HepG2 (cell line): Measurements from ENCODE around the gene PLSCR4. TPM values are rescaled to one million over a fixed set of nuclear protein-coding genes. Genes with fewer than 3 reads are reported as not detected.

Source experiments
- ATAC-seq: fragments of 200-7000 bp; cut with Tn5 transposase; 3 replicates; pipeline ENCODE4 v1.9.1; 2020; ENCODE audit warnings: mild to moderate bottlenecking, moderate library complexity
- BruUV-seq: library from RNA; stranded (reverse); fragments of 400-500 nt; replicated peaks from 2 replicates; lab custom pipeline; 2021; lab: Mats Ljungman, UMichigan
- CTCF ChIA-PET: fragments of 300-600 bp; formaldehyde crosslinking; extraction: SDS; loops from one replicate; lab custom pipeline; 2021; ENCODE audit warnings: low total read pairs, inconsistent platforms, low intra/inter-chr PET ratio; lab: Yijun Ruan, JAX
- POLR2A ChIA-PET: fragments of 350-600 bp; sonication (Branson Sonifier 250); formaldehyde crosslinking; loops from one replicate; lab custom pipeline; 2020; ENCODE audit warnings: antibody characterized with exemption, inconsistent platforms; lab: Yijun Ruan, JAX
- DNase-seq: peaks from one replicate; pipeline ENCODE4 v3.0.0-alpha.2; 2015; ENCODE audit warnings: low spot score
- FAIRE-seq: peaks from 3 replicates; lab custom pipeline; 2011; peaks lifted over from hg19 to GRCh38; lab: Jason Lieb, UNC
- H2AFZ ChIP-seq: one replicate; pipeline ENCODE4 v1.6.1; 2011; ENCODE audit warnings: low read length, inconsistent platforms
- H3K27ac ChIP-seq: fragments of 300-600 bp; 3 replicates; pipeline ENCODE4 v1.8.0; 2011; ENCODE audit warnings: mixed run types, mild to moderate bottlenecking, mixed read lengths, low read length, inconsistent platforms; ENCODE audit not compliant: insufficient read depth; ENCODE audit errors: extremely low read length
- H3K27me3 ChIP-seq, 2 experiments: fragments of 200-600 bp in 1 of 2; 2 replicates in 1 of 2; 3 replicates in 1 of 2; pipeline versions ENCODE4 v1.6.0 to v1.8.0; 2011; ENCODE audit warnings: low read length in 2 of 2, mild to moderate bottlenecking in 2 of 2, moderate library complexity in 2 of 2, inconsistent platforms in 1 of 2; ENCODE audit not compliant: insufficient read depth in 2 of 2, control insufficient read depth in 1 of 2
- H3K36me3 ChIP-seq, 2 experiments: fragments of 200-600 bp in 1 of 2; replicated peaks in 1 of 2; 2 replicates in 1 of 2; 3 replicates in 1 of 2; pipeline versions ENCODE4 v1.5.1 to v1.8.0; 2011; ENCODE audit warnings: low read length in 2 of 2, inconsistent platforms in 1 of 2; ENCODE audit not compliant: insufficient read depth in 2 of 2, control insufficient read depth in 1 of 2
- H3K4me1 ChIP-seq: 2 replicates; pipeline ENCODE4 v1.5.1; 2012; ENCODE audit warnings: low read length, inconsistent platforms; ENCODE audit not compliant: insufficient read depth
- H3K4me2 ChIP-seq: 2 replicates; pipeline ENCODE4 v1.6.0; 2011; ENCODE audit warnings: low read depth, low read length, inconsistent platforms
- H3K4me3 ChIP-seq, 3 experiments: fragments of 200-600 bp in 1 of 3; sonication (generic), shearing (Covaris generic) in 1 of 3; replicated peaks in 1 of 3; 2 replicates each; pipeline ENCODE4 v1.5.1; 2011 to 2016; ENCODE audit warnings: low read length in 3 of 3, inconsistent platforms in 2 of 3, low read depth in 2 of 3, mild to moderate bottlenecking in 2 of 3, control low read depth in 1 of 3, mixed read lengths in 1 of 3; ENCODE audit not compliant: insufficient read depth in 1 of 3
- H3K79me2 ChIP-seq: one replicate; pipeline ENCODE4 v1.6.1; 2011; ENCODE audit warnings: low read length, inconsistent platforms; ENCODE audit not compliant: insufficient read depth
- H3K9ac ChIP-seq: 2 replicates; pipeline ENCODE4 v1.6.0; 2011; ENCODE audit warnings: mild to moderate bottlenecking, low read depth, low read length, inconsistent platforms; ENCODE audit not compliant: insufficient read depth
- H3K9me3 ChIP-seq: 2 replicates; pipeline ENCODE4 v1.5.1; 2012; ENCODE audit warnings: mild to moderate bottlenecking, low read length
- H4K20me1 ChIP-seq: 2 replicates; pipeline ENCODE4 v1.6.0; 2011; ENCODE audit warnings: inconsistent platforms, mild to moderate bottlenecking, low read length, moderate library complexity; ENCODE audit not compliant: insufficient read depth
- ATF3 ChIP-seq: sonication (generic); formaldehyde crosslinking; IDR thresholded peaks from 2 replicates; pipeline ENCODE4 v1.4.0; 2020; ENCODE audit warnings: missing genetic modification reagents
- HOXA3 ChIP-seq: sonication (generic); formaldehyde crosslinking; IDR thresholded peaks from 2 replicates; pipeline ENCODE4 v1.5.0; 2020; ENCODE audit warnings: missing genetic modification reagents
- KIAA2018 ChIP-seq: sonication (generic); formaldehyde crosslinking; IDR thresholded peaks from 2 replicates; pipeline ENCODE4 v1.5.0; 2020; ENCODE audit warnings: mild to moderate bottlenecking, missing genetic modification reagents, borderline replicate concordance
- PLSCR1 ChIP-seq: sonication (generic); formaldehyde crosslinking; IDR thresholded peaks from 2 replicates; pipeline ENCODE4 v1.5.0; 2020; ENCODE audit warnings: missing genetic modification reagents, mild to moderate bottlenecking, borderline replicate concordance
- WGBS: methylation state at CpG from one replicate; pipeline ENCODE4 v1.1.6; 2017; ENCODE audit warnings: low lambda C conversion rate; 5-methylcytosine and 5-hydroxymethylcytosine counted together
- in situ Hi-C: cut with HindIII; loops from 2 replicates; pipeline ENCODE4 v1.10.0; 2017; ENCODE audit warnings: low pct_unique_long_range_greater_than_20kb; ENCODE audit not compliant: extremely low pct_ligation_motif_present
- intact Hi-C: fragments of 100-400 bp; cut with micrococcal nuclease; formaldehyde crosslinking; loops from one replicate; pipeline ENCODE4 v1.10.0; 2022; ENCODE audit not compliant: unreplicated experiment
- polyA plus RNA-seq, 8 experiments: library from polyadenylated mRNA; depleted of rRNA in 3 of 8; stranded (reverse) in 7 of 8; unstranded in 1 of 8; fragments of >200 nt; fragmentation: Illumina TruSeq in 4 of 8; extraction: Trizol in 4 of 8; gene quantifications; 2 replicates each; pipeline versions ENCODE4 v1.2.1 to v1.2.3, GENCODE V29; 2011 to 2016; ENCODE audit warnings: low read depth in 4 of 8, missing spikeins in 1 of 8, mixed read lengths in 1 of 8; ENCODE audit not compliant: insufficient read depth in 1 of 8
- total RNA-seq, 5 experiments: library from RNA; depleted of rRNA; stranded (reverse); fragments of >200 nt; fragmentation: Illumina TruSeq; extraction: Trizol; gene quantifications; 2 replicates each; pipeline ENCODE4 v1.2.3, GENCODE V29; 2016; ENCODE audit warnings: low read depth in 1 of 5

PLSCR4 gene
- total and polyA plus RNA-seq, 2 of the 13 experiments (the other 11 are each of a cell fraction or from before 2014, with no cell fraction given): 1.5 to 59.0 TPM

- TF ChIP-seq ATF3 (CRISPR knock-in tag) (no peak), PLSCR1 (CRISPR knock-in tag) (no peak), HOXA3 (CRISPR knock-in tag) (no peak)
These were observed 73.8 kb downstream of the PLSCR4 start (continued) for GRCh38 chr3:146177072-146177471.

GRCh38 chr3:146172586-146172985, 78.3 kb downstream of the PLSCR4 start:
- Histone ChIP-seq H3K36me3 (no peaks in the 10 kb centered on the region), H4K20me1 (no peaks in the 10 kb centered on the region), H3K27me3 (no peaks in the 10 kb centered on the region), H2AFZ (no peak overlapping the region), H3K9me3 (no peaks in the 10 kb centered on the region), H3K9ac (no peak overlapping the region), H3K4me3 (no peak overlapping the region), H3K27ac (no peak overlapping the region), H3K4me2 (no peak overlapping the region), H3K4me1 (no peaks in the 10 kb centered on the region), H3K79me2 (no peaks in the 10 kb centered on the region)
- no peak for FAIRE-seq
- no peak for TF ChIP-seq KIAA2018 (CRISPR knock-in tag)
- in situ Hi-C loops: no loop called here
- ChIA-PET POLR2A (interaction anchor here (1.0 kb wide), 1 partner anchor 12 kb away, joined by 4 read pairs; the partner anchor contains the start of gene PLOD2), CTCF (no interaction called here)
- 3% methylated on average over 1 of the region's 1 CpG for WGBS
- intact Hi-C loops: loop anchor here (10.0 kb wide), 1 partner anchor 1848 kb away; no protein-coding TSS in a partner anchor
- no peak for DNase-seq
- BruUV-seq: no TSS peak
- ATAC-seq: no peak
